ENCODE data around the gene CNTNAP2.

CNTNAP2 gene

DNA sequence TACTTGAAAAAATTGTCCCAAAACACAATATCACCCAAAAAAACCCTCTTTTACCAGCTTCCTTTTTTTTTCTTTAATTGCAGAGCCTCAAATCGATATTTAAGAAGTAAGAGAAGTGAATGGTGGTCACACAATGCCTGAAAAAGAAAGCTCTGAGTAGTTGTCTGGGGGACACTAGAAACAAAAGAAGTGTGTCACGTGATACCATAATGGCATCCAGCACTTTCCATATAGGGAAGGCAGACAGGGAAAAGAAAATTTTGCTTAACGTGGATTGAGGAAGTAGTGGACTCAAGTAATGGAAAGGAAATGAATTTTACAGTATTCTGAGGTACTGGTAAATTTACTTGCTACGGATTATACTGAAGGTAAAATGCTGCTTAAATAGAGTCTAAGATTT is 1708.1 kb downstream of the CNTNAP2 start:
- no peak for DNase-seq (ENCODE audit: low read depth, low spot score)
- H3K4me3 ChIP-seq = no peak overlapping the region

DNA sequence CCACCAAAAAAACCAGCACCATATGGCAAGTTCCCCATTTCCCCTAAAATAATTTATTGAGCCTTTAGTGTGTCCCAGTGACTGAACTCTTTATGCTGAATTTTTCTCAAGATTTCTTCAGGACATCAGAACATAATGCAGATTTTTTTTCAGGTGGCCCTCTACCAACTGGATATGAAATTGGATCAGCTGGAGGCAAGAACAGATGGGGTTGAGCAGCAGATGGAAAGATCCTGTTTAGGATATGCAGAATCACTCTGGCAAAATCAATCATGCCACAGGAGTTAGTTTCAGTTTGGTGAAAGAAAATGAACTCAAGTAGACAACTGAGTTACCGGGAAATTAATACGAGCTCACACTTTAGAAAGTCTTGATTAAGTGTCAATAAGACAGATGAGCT is 1712.4 kb downstream of the CNTNAP2 start:
- Histone ChIP-seq H3K9me3 (ENCODE audit: low read depth, low read length) (no peaks in the 10 kb centered on the region), H3K9ac (ENCODE audit: insufficient read length) (no peak overlapping the region), H3K27ac (no peak overlapping the region), H3K4me3 (no peak overlapping the region), H3K36me3 (ENCODE audit: insufficient read depth, low read length) (no peaks in the 10 kb centered on the region)
- DNase-seq (ENCODE audit: low read depth, low spot score) = no peak
- TF ChIP-seq FOXP2 (optimal IDR thresholded peaks at IDR 0.05; ENCODE audit: control extremely low read depth, extremely low read length, insufficient read depth) (no peak), POLR2AphosphoS5 (IDR thresholded peaks at IDR 0.05; ENCODE audit: borderline replicate concordance, low read depth, low read length) (no peak), EZH2 (IDR thresholded peaks at IDR 0.05) (no peak)

More for the DNA sequence above, 1708.1 kb downstream of the CNTNAP2 start:
- no peak for TF ChIP-seq EZH2 (IDR thresholded peaks at IDR 0.05)
- Histone ChIP-seq H3K9me3 (ENCODE audit: low read depth, low read length) (no peaks in the 10 kb centered on the region), H3K36me3 (ENCODE audit: insufficient read depth, low read length) (no peaks in the 10 kb centered on the region), H3K9ac (ENCODE audit: insufficient read length) (no peak overlapping the region), H3K27ac (no peak overlapping the region)

DNA sequence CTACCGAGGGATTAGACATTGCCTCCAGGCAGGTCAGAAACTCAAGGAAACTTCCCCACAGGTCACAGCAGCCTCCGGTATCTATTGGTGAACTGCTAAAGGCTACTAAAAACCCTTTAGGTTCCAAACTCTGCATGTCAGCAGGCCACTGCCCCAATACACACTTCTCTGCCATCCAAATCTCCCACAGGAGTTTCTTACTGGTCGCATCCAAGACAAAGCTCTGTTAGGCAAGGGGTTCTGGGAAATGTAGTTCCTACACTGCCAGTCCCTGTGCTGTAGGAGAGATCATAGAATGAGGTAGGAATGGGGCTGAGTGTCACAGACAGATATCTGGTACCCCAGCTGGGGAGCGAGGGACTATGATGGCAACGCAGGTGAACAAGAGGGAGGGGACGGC is 1717.0 kb downstream of the CNTNAP2 start:
- H3K9me3 ChIP-seq (ENCODE audit: low read depth, low read length) = no peaks in the 10 kb centered on the region
- H3K36me3 ChIP-seq (ENCODE audit: insufficient read depth, low read length) = no peaks in the 10 kb centered on the region
- H3K9ac ChIP-seq (ENCODE audit: insufficient read length) = no peak overlapping the region
- H3K27ac ChIP-seq = no peak overlapping the region
- TF ChIP-seq EZH2 (IDR thresholded peaks at IDR 0.05) (no peak), POLR2AphosphoS5 (IDR thresholded peaks at IDR 0.05; ENCODE audit: borderline replicate concordance, low read depth, low read length) (no peak), FOXP2 (optimal IDR thresholded peaks at IDR 0.05; ENCODE audit: control extremely low read depth, extremely low read length, insufficient read depth) (no peak)
- no peak for DNase-seq (ENCODE audit: low read depth, low spot score)
- H3K4me3 ChIP-seq = no peak overlapping the region

DNA sequence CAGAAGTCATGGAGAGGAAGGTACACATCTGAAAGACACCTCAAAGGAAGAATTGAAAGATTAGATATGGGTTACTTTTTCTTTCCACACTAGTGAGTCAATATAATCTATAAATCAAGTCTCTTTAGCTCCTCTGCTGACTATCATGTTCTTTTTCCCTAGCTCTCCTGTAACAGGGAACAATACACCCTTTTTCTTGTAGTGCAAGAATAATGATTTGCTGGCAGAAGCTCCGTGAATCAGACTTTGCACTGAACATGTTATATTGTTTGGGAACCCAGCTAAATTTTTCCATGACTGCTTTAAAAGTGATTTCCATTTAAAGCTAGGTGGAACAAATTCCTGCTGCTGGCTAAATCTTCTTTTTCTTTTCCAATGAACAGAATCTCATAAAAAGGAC is 1717.4 kb downstream of the CNTNAP2 start:
- no peak for TF ChIP-seq POLR2AphosphoS5 (IDR thresholded peaks at IDR 0.05; ENCODE audit: borderline replicate concordance, low read depth, low read length)
- TF ChIP-seq EZH2 (IDR thresholded peaks at IDR 0.05) = no peak
- no peak for TF ChIP-seq FOXP2 (optimal IDR thresholded peaks at IDR 0.05; ENCODE audit: control extremely low read depth, extremely low read length, insufficient read depth)
- H3K27ac ChIP-seq = no peak overlapping the region
- no peak overlapping the region for H3K4me3 ChIP-seq
- no peaks in the 10 kb centered on the region for H3K9me3 ChIP-seq (ENCODE audit: low read depth, low read length)
- no peak overlapping the region for H3K9ac ChIP-seq (ENCODE audit: insufficient read length)
- DNase-seq (ENCODE audit: low read depth, low spot score) = no peak
- no peaks in the 10 kb centered on the region for H3K36me3 ChIP-seq (ENCODE audit: insufficient read depth, low read length)

DNA sequence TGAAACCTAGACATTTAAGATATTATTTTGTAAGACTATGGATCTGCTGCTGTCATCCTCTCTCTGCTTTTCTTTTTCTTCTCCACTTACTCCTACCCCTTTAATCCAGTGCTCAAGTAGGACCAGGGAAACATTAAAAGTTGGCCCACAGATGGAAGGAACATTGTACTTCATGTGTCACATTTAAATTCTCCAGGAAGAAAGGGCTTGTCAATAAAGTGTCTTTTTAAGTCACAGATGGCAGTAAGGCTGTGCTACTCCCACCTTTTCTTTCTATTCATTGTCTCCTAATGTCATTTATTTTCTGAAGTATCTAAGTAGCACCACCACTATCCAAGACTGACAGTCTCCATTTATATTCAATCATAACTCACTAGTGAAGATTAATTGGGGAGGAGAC is 1736.2 kb downstream of the CNTNAP2 start:
- Histone ChIP-seq H3K9me3 (ENCODE audit: low read depth, low read length) (no peaks in the 10 kb centered on the region), H3K27ac (no peak overlapping the region), H3K36me3 (ENCODE audit: insufficient read depth, low read length) (no peaks in the 10 kb centered on the region), H3K9ac (ENCODE audit: insufficient read length) (no peak overlapping the region), H3K4me3 (no peak overlapping the region)
- TF ChIP-seq FOXP2 (optimal IDR thresholded peaks at IDR 0.05; ENCODE audit: control extremely low read depth, extremely low read length, insufficient read depth) (no peak), POLR2AphosphoS5 (IDR thresholded peaks at IDR 0.05; ENCODE audit: borderline replicate concordance, low read depth, low read length) (no peak), EZH2 (IDR thresholded peaks at IDR 0.05) (no peak)
- no peak for DNase-seq (ENCODE audit: low read depth, low spot score)

DNA sequence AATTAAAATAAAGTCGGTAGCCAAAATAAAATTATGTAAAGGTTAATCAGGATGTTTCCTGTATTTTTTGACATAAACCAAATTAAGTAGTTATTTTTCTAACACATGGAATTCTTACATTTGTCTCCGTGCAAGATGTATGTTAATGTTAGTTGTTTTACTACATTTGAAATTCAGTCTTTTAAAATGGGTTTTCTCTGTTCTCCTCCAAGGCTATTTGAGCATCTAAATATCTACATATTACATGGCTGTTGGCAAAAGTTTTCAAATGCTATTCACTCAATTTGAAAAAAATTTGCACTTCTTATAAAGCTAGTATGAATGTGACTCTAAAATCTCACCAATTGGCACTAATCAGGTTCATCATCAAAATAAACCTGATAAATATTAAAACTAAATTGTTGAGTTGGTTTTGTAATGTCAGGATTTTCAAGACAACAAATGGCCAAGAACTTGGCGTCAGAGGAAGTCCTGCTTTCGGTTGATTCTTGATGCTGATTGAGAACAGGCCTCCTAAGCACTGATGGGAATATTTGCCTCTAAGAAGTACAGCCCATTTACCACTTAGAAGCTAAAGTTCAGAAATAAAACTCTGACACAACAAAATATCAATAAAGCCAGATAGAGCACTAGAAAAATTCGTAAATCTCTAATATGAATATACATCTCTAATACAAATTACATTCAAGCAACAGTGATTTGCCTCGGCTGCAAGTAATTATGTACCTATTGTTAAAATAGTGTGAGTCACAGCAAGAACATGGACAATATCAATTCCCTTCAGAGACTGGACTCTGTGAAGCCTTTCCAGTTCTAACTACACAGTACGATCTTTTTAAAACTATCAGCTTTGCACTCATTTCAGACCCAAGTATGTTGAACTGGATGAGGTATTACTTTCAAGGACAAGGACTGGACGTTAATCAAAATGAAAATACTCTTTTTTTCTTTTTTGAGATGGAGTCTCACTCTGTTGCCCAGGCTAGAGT is 1740.8 kb downstream of the CNTNAP2 start:
- TF ChIP-seq EZH2 (IDR thresholded peaks at IDR 0.05) (no peak), FOXP2 (optimal IDR thresholded peaks at IDR 0.05; ENCODE audit: control extremely low read depth, extremely low read length, insufficient read depth) (no peak), POLR2AphosphoS5 (IDR thresholded peaks at IDR 0.05; ENCODE audit: borderline replicate concordance, low read depth, low read length) (no peak)
- no peak overlapping the region for H3K27ac ChIP-seq
- no peak for DNase-seq (ENCODE audit: low read depth, low spot score)
- no peaks in the 10 kb centered on the region for H3K9me3 ChIP-seq (ENCODE audit: low read depth, low read length)
- no peak overlapping the region for H3K9ac ChIP-seq (ENCODE audit: insufficient read length)
- H3K4me3 ChIP-seq = no peak overlapping the region
- H3K36me3 ChIP-seq (ENCODE audit: insufficient read depth, low read length) = no peaks in the 10 kb centered on the region

DNA sequence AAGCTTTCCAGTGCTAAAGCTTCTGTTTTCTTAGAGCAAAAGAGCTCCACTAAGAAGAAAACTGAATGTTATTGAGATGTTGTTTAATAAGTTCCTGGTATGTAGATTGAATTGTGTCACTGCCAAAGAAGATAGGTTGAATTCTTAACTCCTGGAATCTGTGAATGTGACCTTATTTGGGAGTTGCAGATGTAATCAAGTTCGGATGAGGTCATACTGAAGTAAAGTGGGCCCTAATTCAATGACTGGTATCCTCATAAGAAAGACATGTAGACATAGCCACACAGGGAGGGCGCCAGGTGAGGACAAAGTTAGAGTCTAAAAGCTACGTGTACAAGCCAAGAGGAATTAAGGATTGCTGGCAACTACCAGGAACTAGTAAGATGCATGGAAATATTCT is 1741.8 kb downstream of the CNTNAP2 start:
- Histone ChIP-seq H3K27ac (no peak overlapping the region), H3K36me3 (ENCODE audit: insufficient read depth, low read length) (no peaks in the 10 kb centered on the region), H3K9me3 (ENCODE audit: low read depth, low read length) (no peaks in the 10 kb centered on the region), H3K4me3 (no peak overlapping the region), H3K9ac (ENCODE audit: insufficient read length) (no peak overlapping the region)
- TF ChIP-seq EZH2 (IDR thresholded peaks at IDR 0.05) (no peak), FOXP2 (optimal IDR thresholded peaks at IDR 0.05; ENCODE audit: control extremely low read depth, extremely low read length, insufficient read depth) (no peak), POLR2AphosphoS5 (IDR thresholded peaks at IDR 0.05; ENCODE audit: borderline replicate concordance, low read depth, low read length) (no peak)
- DNase-seq (ENCODE audit: low read depth, low spot score) = no peak

DNA sequence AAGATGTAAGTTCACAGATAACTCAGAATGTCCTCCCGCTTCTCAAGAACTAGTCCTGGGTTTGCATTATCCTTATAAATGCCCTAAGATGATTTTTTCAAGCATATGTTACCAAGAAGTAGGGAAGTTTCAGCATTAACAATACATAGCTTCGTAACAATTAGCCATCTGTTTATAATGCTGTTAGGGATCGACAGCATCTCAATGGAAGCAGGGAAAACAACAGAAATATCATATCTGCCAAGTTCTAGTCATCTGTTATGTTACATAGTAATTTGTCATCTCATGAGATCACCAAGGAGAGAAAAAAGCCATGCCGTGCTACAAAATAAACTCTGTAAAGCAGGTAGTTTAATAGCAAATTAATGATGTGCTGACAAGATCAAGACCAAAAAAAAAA is 1742.4 kb downstream of the CNTNAP2 start:
- DNase-seq (ENCODE audit: low read depth, low spot score) = no peak
- Histone ChIP-seq H3K4me3 (no peak overlapping the region), H3K36me3 (ENCODE audit: insufficient read depth, low read length) (no peaks in the 10 kb centered on the region), H3K9ac (ENCODE audit: insufficient read length) (no peak overlapping the region), H3K9me3 (ENCODE audit: low read depth, low read length) (no peaks in the 10 kb centered on the region), H3K27ac (no peak overlapping the region)
- TF ChIP-seq EZH2 (IDR thresholded peaks at IDR 0.05) = no peak
- TF ChIP-seq POLR2AphosphoS5 (IDR thresholded peaks at IDR 0.05; ENCODE audit: borderline replicate concordance, low read depth, low read length) = no peak
- TF ChIP-seq FOXP2 (optimal IDR thresholded peaks at IDR 0.05; ENCODE audit: control extremely low read depth, extremely low read length, insufficient read depth) = no peak
